ENCODE measurements around the gene NGDN.

NGDN gene

GRCh38 chr14:23437133-23438100 lies 32.1 kb upstream of the NGDN start:
- DNase-seq, result no peak
- no peak overlapping the region for H4K12ac ChIP-seq (ENCODE audit: low read depth, low read length)
- peaks cover 2% of the 10 kb centered on the region for H3K9me3 ChIP-seq (ENCODE audit: insufficient read depth, low read depth, low read length)
- no CpG with 5 or more reads among the region's 8 CpGs for WGBS (ENCODE audit: extremely low coverage, insufficient coverage, insufficient read length)
- no peaks in the 10 kb centered on the region for H3K79me2 ChIP-seq (ENCODE audit: control insufficient read depth, insufficient read depth, low read length, poor library complexity)
- H3K4me2 ChIP-seq (ENCODE audit: low read length), result no peak overlapping the region
- no peak overlapping the region for H3K4ac ChIP-seq (ENCODE audit: low read depth, low read length)
- H3K14ac ChIP-seq (ENCODE audit: low read length), result no peak overlapping the region
- H3K27ac ChIP-seq (ENCODE audit: low read depth, low read length), result no peak overlapping the region
- no peak overlapping the region for H3K18ac ChIP-seq (ENCODE audit: low read length)
- H3K36me3 ChIP-seq (ENCODE audit: control insufficient read depth in 1 of 2, insufficient read depth in 2 of 2, low read length in 2 of 2), result no peaks in the 10 kb centered on the region
- no peak overlapping the region for H4K8ac ChIP-seq (ENCODE audit: low read depth, low read length)
- no peak overlapping the region for H2BK120ac ChIP-seq (ENCODE audit: insufficient read depth, low read length, poor library complexity)
- H3K27me3 ChIP-seq (ENCODE audit: insufficient read depth, low read length), result no peaks in the 10 kb centered on the region
- peaks cover 4 to 5% of the 10 kb centered on the region in 2 experiments for H3K4me1 ChIP-seq (ENCODE audit: control insufficient read depth in 1 of 2, insufficient read depth in 2 of 2, low read length in 2 of 2)
- H3K79me1 ChIP-seq (ENCODE audit: low read length), result no peaks in the 10 kb centered on the region
- no peak overlapping the region for H2BK12ac ChIP-seq (ENCODE audit: low read length)
- H2AFZ ChIP-seq (ENCODE audit: insufficient read depth, low read length, poor library complexity), result no peak overlapping the region
- H3K9ac ChIP-seq (ENCODE audit: low read length), result no peak overlapping the region
- no peak overlapping the region for H2AK5ac ChIP-seq (ENCODE audit: low read length)
- no peak overlapping the region for H3K4me3 ChIP-seq (ENCODE audit: low read depth, low read length)
- H3K23ac ChIP-seq (ENCODE audit: low read length), result no peak overlapping the region
- H2BK5ac ChIP-seq (ENCODE audit: low read depth, low read length, poor library complexity), result no peak overlapping the region
- H4K91ac ChIP-seq (ENCODE audit: low read depth, low read length), result no peak overlapping the region

- no peaks in the 10 kb centered on the region for H3K27me3 ChIP-seq (ENCODE audit: insufficient read depth, low read length)
- no peaks in the 10 kb centered on the region for H3K9me3 ChIP-seq (ENCODE audit: insufficient read depth, low read depth, low read length)
- peaks cover 4 to 5% of the 10 kb centered on the region in 2 experiments for H3K4me1 ChIP-seq (ENCODE audit: control insufficient read depth in 1 of 2, insufficient read depth in 2 of 2, low read length in 2 of 2)
- H3K23ac ChIP-seq (ENCODE audit: low read length), result no peak overlapping the region
- H2AFZ ChIP-seq (ENCODE audit: insufficient read depth, low read length, poor library complexity), result no peak overlapping the region
- H3K9ac ChIP-seq (ENCODE audit: low read length), result no peak overlapping the region
- H3K27ac ChIP-seq (ENCODE audit: low read depth, low read length), result no peak overlapping the region
- no peak overlapping the region for H4K91ac ChIP-seq (ENCODE audit: low read depth, low read length)
- no peak overlapping the region for H2BK5ac ChIP-seq (ENCODE audit: low read depth, low read length, poor library complexity)
- H2AK5ac ChIP-seq (ENCODE audit: low read length), result no peak overlapping the region
- no peaks in the 10 kb centered on the region for H3K36me3 ChIP-seq (ENCODE audit: control insufficient read depth in 1 of 2, insufficient read depth in 2 of 2, low read length in 2 of 2)
- H3K4me2 ChIP-seq (ENCODE audit: low read length), result no peak overlapping the region
- H3K4ac ChIP-seq (ENCODE audit: low read depth, low read length), result no peak overlapping the region
- H3K79me1 ChIP-seq (ENCODE audit: low read length), result no peaks in the 10 kb centered on the region
- DNase-seq, result no peak
- H3K4me3 ChIP-seq (ENCODE audit: low read depth, low read length), result no peak overlapping the region
- H3K14ac ChIP-seq (ENCODE audit: low read length), result no peak overlapping the region
- no peak overlapping the region for H2BK120ac ChIP-seq (ENCODE audit: insufficient read depth, low read length, poor library complexity)
- H2BK12ac ChIP-seq (ENCODE audit: low read length), result no peak overlapping the region
- H4K8ac ChIP-seq (ENCODE audit: low read depth, low read length), result no peak overlapping the region
- H3K79me2 ChIP-seq (ENCODE audit: control insufficient read depth, insufficient read depth, low read length, poor library complexity), result no peaks in the 10 kb centered on the region
- H3K18ac ChIP-seq (ENCODE audit: low read length), result no peak overlapping the region
- H4K12ac ChIP-seq (ENCODE audit: low read depth, low read length), result no peak overlapping the region
- no CpG with 5 or more reads among the region's 15 CpGs for WGBS (ENCODE audit: extremely low coverage, insufficient coverage, insufficient read length)
These were observed 31.2 kb upstream of the NGDN start for GRCh38 chr14:23438101-23438971.

- Histone ChIP-seq H3K23ac (ENCODE audit: low read length) (no peak overlapping the region), H2AFZ (ENCODE audit: insufficient read depth, low read length, poor library complexity) (no peak overlapping the region), H3K18ac (ENCODE audit: low read length) (no peak overlapping the region), H3K4ac (ENCODE audit: low read depth, low read length) (no peak overlapping the region), H3K27me3 (ENCODE audit: insufficient read depth, low read length) (no peaks in the 10 kb centered on the region), H2BK120ac (ENCODE audit: insufficient read depth, low read length, poor library complexity) (no peak overlapping the region), H3K9ac (ENCODE audit: low read length) (no peak overlapping the region), H3K4me3 (ENCODE audit: low read depth, low read length) (no peak overlapping the region), H3K9me3 (ENCODE audit: insufficient read depth, low read depth, low read length) (no peaks in the 10 kb centered on the region), H3K27ac (ENCODE audit: low read depth, low read length) (no peak overlapping the region), H3K4me2 (ENCODE audit: low read length) (no peak overlapping the region), H2BK12ac (ENCODE audit: low read length) (no peak overlapping the region), H3K79me2 (ENCODE audit: control insufficient read depth, insufficient read depth, low read length, poor library complexity) (no peaks in the 10 kb centered on the region), H4K8ac (ENCODE audit: low read depth, low read length) (no peak overlapping the region), H3K14ac (ENCODE audit: low read length) (no peak overlapping the region), H2AK5ac (ENCODE audit: low read length) (no peak overlapping the region), H3K4me1 (ENCODE audit: control insufficient read depth in 1 of 2, insufficient read depth in 2 of 2, low read length in 2 of 2) (peaks cover 4 to 5% of the 10 kb centered on the region in 2 experiments), H4K12ac (ENCODE audit: low read depth, low read length) (no peak overlapping the region), H3K79me1 (ENCODE audit: low read length) (no peaks in the 10 kb centered on the region), H3K36me3 (ENCODE audit: control insufficient read depth in 1 of 2, insufficient read depth in 2 of 2, low read length in 2 of 2) (no peaks in the 10 kb centered on the region), H2BK5ac (ENCODE audit: low read depth, low read length, poor library complexity) (no peak overlapping the region), H4K91ac (ENCODE audit: low read depth, low read length) (no peak overlapping the region)
- WGBS (ENCODE audit: extremely low coverage, insufficient coverage, insufficient read length), result no CpG with 5 or more reads among the region's 6 CpGs
- no peak for DNase-seq
These were observed 30.2 kb upstream of the NGDN start for GRCh38 chr14:23439107-23439835.

- Histone ChIP-seq H3K23ac (ENCODE audit: low read length) (no peak overlapping the region), H3K27me3 (ENCODE audit: insufficient read depth, low read length) (no peaks in the 10 kb centered on the region), H3K27ac (ENCODE audit: low read depth, low read length) (no peak overlapping the region), H3K4me1 (ENCODE audit: control insufficient read depth in 1 of 2, insufficient read depth in 2 of 2, low read length in 2 of 2) (peaks cover 0 to under 1% of the 10 kb centered on the region in 2 experiments), H4K12ac (ENCODE audit: low read depth, low read length) (no peak overlapping the region), H4K91ac (ENCODE audit: low read depth, low read length) (no peak overlapping the region), H3K4me2 (ENCODE audit: low read length) (no peak overlapping the region), H4K8ac (ENCODE audit: low read depth, low read length) (no peak overlapping the region), H2BK5ac (ENCODE audit: low read depth, low read length, poor library complexity) (no peak overlapping the region), H3K79me2 (ENCODE audit: control insufficient read depth, insufficient read depth, low read length, poor library complexity) (no peaks in the 10 kb centered on the region), H3K14ac (ENCODE audit: low read length) (no peak overlapping the region), H3K4ac (ENCODE audit: low read depth, low read length) (no peak overlapping the region), H2BK12ac (ENCODE audit: low read length) (no peak overlapping the region), H2AFZ (ENCODE audit: insufficient read depth, low read length, poor library complexity) (no peak overlapping the region), H2AK5ac (ENCODE audit: low read length) (no peak overlapping the region), H3K9ac (ENCODE audit: low read length) (no peak overlapping the region), H2BK120ac (ENCODE audit: insufficient read depth, low read length, poor library complexity) (no peak overlapping the region), H3K36me3 (ENCODE audit: control insufficient read depth in 1 of 2, insufficient read depth in 2 of 2, low read length in 2 of 2) (no peaks in the 10 kb centered on the region), H3K79me1 (ENCODE audit: low read length) (no peaks in the 10 kb centered on the region), H3K4me3 (ENCODE audit: low read depth, low read length) (no peak overlapping the region), H3K9me3 (ENCODE audit: insufficient read depth, low read depth, low read length) (no peaks in the 10 kb centered on the region), H3K18ac (ENCODE audit: low read length) (no peak overlapping the region)
- WGBS (ENCODE audit: extremely low coverage, insufficient coverage, insufficient read length), result no CpG with 5 or more reads among the region's 1 CpG
- no peak for DNase-seq
These were observed 28.4 kb upstream of the NGDN start for GRCh38 chr14:23441076-23441475.
